HAP-1 (cell line): Measurements from ENCODE around the gene PTK7.

Experiments used
- DNase-seq, 2 experiments: peaks; one replicate each; pipeline ENCODE4 v3.0.0-alpha.2; 2016 to 2020; ENCODE audit warnings: low spot score in 2 of 2
- H3K27me3 ChIP-seq: fragments of 250-450 bp; sonication (Bioruptor Pico); 2 replicates; pipeline ENCODE4 v1.5.1; 2020; ENCODE audit warnings: low read depth, mild to moderate bottlenecking, moderate library complexity
- H3K36me3 ChIP-seq: fragments of 250-450 bp; sonication (Bioruptor Pico); replicated peaks from 2 replicates; pipeline ENCODE4 v1.5.1; 2020; ENCODE audit warnings: mild to moderate bottlenecking
- H3K4me1 ChIP-seq: fragments of 250-450 bp; sonication (Bioruptor Pico); 2 replicates; pipeline ENCODE4 v1.5.1; 2020; ENCODE audit warnings: mild to moderate bottlenecking
- H3K4me3 ChIP-seq: fragments of 250-450 bp; sonication (Bioruptor Pico); 2 replicates; pipeline ENCODE4 v1.5.1; 2020; ENCODE audit warnings: mild to moderate bottlenecking, moderate library complexity
- H3K9me3 ChIP-seq: fragments of 250-450 bp; sonication (Bioruptor Pico); 2 replicates; pipeline ENCODE4 v1.5.1; 2020; ENCODE audit warnings: mild to moderate bottlenecking, moderate library complexity
- in situ Hi-C: fragments of 300-500 bp; cut with MboI; formaldehyde crosslinking; loops from 3 replicates; pipeline ENCODE4 v1.14.3; 2020; ENCODE audit warnings: low sequenced_read_pairs, inconsistent platforms, mixed read lengths

PTK7 gene

GRCh38 chr6:43203718-43204095, 127.6 kb downstream of the PTK7 start:
- Histone ChIP-seq H3K4me1 (no peaks in the 10 kb centered on the region), H3K27me3 (no peaks in the 10 kb centered on the region), H3K4me3 (no peak overlapping the region), H3K36me3 (no peaks in the 10 kb centered on the region), H3K9me3 (no peaks in the 10 kb centered on the region)
- in situ Hi-C loops, result no loop called here
- DNase-seq, result no peak

DNA sequence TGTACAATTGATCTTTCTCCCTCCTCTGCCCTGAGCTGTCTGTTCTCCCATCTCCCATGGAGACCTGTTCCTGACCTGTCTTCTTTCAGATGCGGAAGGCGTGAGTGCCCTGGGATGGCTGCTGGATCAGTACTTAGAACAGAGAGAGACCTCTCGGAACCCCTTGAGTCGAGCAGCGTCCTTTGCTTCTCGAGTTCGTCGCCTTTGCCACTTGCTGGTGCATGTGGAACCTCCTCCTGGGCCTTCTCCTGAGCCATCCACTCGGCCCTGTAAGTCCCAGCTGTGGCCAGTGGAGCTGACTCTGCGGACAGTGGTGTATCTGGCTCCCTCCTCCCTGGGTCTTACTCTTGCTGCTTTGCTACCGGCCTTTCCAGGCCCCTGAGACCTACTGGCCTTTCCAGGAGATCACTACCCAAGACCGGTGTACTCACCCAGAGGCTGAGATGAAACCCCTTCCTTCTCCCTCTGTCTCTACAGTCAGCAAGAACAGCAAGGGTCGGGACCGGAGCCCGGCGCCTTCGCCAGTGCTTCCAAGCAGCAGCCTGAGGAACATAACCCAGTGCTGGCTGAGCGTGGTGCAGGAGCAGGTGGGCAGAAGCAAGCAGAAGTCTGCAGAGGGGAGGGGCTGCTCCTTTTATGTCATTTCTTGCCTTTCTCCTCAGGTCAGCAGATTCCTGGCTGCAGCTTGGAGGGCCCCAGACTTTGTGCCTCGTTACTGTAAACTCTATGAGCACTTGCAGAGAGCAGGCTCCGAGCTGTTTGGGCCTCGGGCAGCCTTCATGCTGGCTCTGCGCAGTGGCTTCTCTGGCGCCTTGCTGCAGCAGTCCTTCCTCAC, 128.4 kb downstream of the PTK7 start:
- Histone ChIP-seq H3K4me3 (no peak overlapping the region), H3K27me3 (no peaks in the 10 kb centered on the region), H3K36me3 (no peaks in the 10 kb centered on the region), H3K9me3 (no peaks in the 10 kb centered on the region), H3K4me1 (no peaks in the 10 kb centered on the region)
- in situ Hi-C loops, result no loop called here
- no peak for DNase-seq

DNA sequence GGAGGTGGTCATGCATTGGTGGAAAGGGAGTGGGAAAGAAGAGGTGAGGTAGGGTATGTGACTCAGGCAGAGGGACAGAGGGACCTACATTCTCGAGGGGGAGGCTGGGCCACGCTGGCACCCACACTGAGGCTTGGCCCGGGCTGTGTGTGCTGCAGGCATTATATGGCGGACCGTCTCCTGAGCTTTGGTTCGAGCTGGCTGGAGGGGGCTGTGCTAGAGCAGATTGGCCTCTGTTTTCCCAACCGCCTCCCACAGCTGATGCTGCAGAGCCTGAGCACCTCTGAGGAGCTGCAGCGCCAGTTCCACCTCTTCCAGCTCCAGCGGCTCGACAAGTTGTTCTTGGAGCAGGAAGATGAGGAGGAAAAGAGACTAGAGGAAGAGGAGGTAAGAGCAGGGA, 129.7 kb downstream of the PTK7 start:
- H3K36me3 ChIP-seq, result no peaks in the 10 kb centered on the region
- no peak overlapping the region for H3K4me3 ChIP-seq
- in situ Hi-C loops, result no loop called here
- no peaks in the 10 kb centered on the region for H3K9me3 ChIP-seq
- H3K4me1 ChIP-seq, result no peaks in the 10 kb centered on the region
- no peaks in the 10 kb centered on the region for H3K27me3 ChIP-seq
- DNase-seq, result no peak

GRCh38 chr6:43207286-43207685, 131.2 kb downstream of the PTK7 start:
- H3K4me3 ChIP-seq, result no peak overlapping the region
- in situ Hi-C loops, result no loop called here
- H3K9me3 ChIP-seq, result no peaks in the 10 kb centered on the region
- H3K27me3 ChIP-seq, result no peaks in the 10 kb centered on the region
- H3K36me3 ChIP-seq, result no peaks in the 10 kb centered on the region
- H3K4me1 ChIP-seq, result no peaks in the 10 kb centered on the region
- DNase-seq, result no peak
